ENCODE results near the gene ULK3. TPM values are rescaled to one million over a fixed set of nuclear protein-coding genes. Genes with fewer than 3 reads are reported as not detected.

Gene ULK3
- total and polyA plus RNA-seq, 10 of the 15 experiments (the other 5 are each of a cell fraction or from before 2014, with no cell fraction given): 0.64 to 38.8 (median 27.1) TPM

DNA sequence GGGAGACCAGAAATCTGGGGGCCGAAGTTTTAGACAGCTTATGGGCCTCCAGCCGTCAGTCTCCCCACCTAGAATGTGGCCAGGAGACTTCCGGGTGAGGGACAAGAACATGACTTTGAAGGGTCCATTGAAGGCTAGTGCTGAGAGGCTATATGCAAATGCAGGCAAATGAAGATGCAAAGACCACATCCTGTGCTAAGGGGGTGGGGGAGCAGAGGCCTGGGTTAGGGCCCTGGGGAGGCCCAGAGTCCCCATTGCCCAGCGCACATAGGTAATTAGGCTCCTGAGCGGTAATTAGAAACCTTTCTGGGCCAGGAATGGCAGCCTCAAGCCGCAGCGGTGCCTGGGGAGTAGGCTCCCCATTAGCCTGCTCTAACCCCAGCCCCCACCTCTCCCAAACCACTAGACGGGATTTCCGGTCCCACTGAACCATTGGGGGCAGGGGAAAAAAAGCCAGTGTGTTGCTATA, 54.2 kb downstream of the ULK3 start (continued):
- TF ChIP-seq, protein P1, sequence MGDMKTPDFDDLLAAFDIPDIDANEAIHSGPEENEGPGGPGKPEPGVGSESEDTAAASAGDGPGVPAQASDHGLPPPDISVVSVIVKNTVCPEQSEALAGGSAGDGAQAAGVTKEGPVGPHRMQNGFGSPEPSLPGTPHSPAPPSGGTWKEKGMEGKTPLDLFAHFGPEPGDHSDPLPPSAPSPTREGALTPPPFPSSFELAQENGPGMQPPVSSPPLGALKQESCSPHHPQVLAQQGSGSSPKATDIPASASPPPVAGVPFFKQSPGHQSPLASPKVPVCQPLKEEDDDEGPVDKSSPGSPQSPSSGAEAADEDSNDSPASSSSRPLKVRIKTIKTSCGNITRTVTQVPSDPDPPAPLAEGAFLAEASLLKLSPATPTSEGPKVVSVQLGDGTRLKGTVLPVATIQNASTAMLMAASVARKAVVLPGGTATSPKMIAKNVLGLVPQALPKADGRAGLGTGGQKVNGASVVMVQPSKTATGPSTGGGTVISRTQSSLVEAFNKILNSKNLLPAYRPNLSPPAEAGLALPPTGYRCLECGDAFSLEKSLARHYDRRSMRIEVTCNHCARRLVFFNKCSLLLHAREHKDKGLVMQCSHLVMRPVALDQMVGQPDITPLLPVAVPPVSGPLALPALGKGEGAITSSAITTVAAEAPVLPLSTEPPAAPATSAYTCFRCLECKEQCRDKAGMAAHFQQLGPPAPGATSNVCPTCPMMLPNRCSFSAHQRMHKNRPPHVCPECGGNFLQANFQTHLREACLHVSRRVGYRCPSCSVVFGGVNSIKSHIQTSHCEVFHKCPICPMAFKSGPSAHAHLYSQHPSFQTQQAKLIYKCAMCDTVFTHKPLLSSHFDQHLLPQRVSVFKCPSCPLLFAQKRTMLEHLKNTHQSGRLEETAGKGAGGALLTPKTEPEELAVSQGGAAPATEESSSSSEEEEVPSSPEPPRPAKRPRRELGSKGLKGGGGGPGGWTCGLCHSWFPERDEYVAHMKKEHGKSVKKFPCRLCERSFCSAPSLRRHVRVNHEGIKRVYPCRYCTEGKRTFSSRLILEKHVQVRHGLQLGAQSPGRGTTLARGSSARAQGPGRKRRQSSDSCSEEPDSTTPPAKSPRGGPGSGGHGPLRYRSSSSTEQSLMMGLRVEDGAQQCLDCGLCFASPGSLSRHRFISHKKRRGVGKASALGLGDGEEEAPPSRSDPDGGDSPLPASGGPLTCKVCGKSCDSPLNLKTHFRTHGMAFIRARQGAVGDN (IDR thresholded peaks at IDR 0.05): peak; percentile 82
- TF ChIP-seq BACH1 (IDR thresholded peaks at IDR 0.05; ENCODE audit: borderline replicate concordance): peak; percentile 71; the same call in 1 of the 2 replicates
- TF ChIP-seq FOXM1 (IDR thresholded peaks at IDR 0.05; ENCODE audit: low read depth, low read length): no peak
- no peak for TF ChIP-seq HCFC1 (IDR thresholded peaks at IDR 0.05; ENCODE audit: low read length)
- TF ChIP-seq SMAD5 (IDR thresholded peaks at IDR 0.05; ENCODE audit: low read depth): peak; percentile 91
- peak; percentile 68 to 86 for TF ChIP-seq BHLHE40 (IDR thresholded peaks at IDR 0.05; ENCODE audit: borderline replicate concordance in 1 of 2, low read depth in 2 of 2, low read length in 1 of 2)
- peak; percentile 94 for TF ChIP-seq DPF2 (IDR thresholded peaks at IDR 0.05)
- TF ChIP-seq, protein P2, sequence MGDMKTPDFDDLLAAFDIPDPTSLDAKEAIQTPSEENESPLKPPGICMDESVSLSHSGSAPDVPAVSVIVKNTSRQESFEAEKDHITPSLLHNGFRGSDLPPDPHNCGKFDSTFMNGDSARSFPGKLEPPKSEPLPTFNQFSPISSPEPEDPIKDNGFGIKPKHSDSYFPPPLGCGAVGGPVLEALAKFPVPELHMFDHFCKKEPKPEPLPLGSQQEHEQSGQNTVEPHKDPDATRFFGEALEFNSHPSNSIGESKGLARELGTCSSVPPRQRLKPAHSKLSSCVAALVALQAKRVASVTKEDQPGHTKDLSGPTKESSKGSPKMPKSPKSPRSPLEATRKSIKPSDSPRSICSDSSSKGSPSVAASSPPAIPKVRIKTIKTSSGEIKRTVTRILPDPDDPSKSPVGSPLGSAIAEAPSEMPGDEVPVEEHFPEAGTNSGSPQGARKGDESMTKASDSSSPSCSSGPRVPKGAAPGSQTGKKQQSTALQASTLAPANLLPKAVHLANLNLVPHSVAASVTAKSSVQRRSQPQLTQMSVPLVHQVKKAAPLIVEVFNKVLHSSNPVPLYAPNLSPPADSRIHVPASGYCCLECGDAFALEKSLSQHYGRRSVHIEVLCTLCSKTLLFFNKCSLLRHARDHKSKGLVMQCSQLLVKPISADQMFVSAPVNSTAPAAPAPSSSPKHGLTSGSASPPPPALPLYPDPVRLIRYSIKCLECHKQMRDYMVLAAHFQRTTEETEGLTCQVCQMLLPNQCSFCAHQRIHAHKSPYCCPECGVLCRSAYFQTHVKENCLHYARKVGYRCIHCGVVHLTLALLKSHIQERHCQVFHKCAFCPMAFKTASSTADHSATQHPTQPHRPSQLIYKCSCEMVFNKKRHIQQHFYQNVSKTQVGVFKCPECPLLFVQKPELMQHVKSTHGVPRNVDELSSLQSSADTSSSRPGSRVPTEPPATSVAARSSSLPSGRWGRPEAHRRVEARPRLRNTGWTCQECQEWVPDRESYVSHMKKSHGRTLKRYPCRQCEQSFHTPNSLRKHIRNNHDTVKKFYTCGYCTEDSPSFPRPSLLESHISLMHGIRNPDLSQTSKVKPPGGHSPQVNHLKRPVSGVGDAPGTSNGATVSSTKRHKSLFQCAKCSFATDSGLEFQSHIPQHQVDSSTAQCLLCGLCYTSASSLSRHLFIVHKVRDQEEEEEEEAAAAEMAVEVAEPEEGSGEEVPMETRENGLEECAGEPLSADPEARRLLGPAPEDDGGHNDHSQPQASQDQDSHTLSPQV (IDR thresholded peaks at IDR 0.05): no peak
- peak; percentile 74 for TF ChIP-seq CBFB (IDR thresholded peaks at IDR 0.05; ENCODE audit: low read depth)
- peak; percentile 98 for TF ChIP-seq NR2F1 (conservative IDR thresholded peaks at IDR 0.05)
- TF ChIP-seq POLR2AphosphoS2 (IDR thresholded peaks at IDR 0.05; ENCODE audit: low read depth, low read length): no peak; the same call in none of the 2 replicates
- TF ChIP-seq, protein P3, sequence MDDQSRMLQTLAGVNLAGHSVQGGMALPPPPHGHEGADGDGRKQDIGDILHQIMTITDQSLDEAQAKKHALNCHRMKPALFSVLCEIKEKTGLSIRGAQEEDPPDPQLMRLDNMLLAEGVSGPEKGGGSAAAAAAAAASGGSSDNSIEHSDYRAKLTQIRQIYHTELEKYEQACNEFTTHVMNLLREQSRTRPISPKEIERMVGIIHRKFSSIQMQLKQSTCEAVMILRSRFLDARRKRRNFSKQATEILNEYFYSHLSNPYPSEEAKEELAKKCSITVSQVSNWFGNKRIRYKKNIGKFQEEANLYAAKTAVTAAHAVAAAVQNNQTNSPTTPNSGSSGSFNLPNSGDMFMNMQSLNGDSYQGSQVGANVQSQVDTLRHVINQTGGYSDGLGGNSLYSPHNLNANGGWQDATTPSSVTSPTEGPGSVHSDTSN (IDR thresholded peaks at IDR 0.05; ENCODE audit: insufficient replicate concordance, low read depth, low read length): peak; percentile 41
- TF ChIP-seq SPI1 (IDR thresholded peaks at IDR 0.05; ENCODE audit: borderline replicate concordance, insufficient read depth, low read depth, low read length): no peak
- peak; percentile 71; the same call in 1 of the 2 replicates for TF ChIP-seq STAT3 (IDR thresholded peaks at IDR 0.05; ENCODE audit: low read depth, low read length)
- TF ChIP-seq IRF4 (IDR thresholded peaks at IDR 0.05; ENCODE audit: low read depth, low read length): no peak
- peak; percentile 82 for TF ChIP-seq ESRRA (IDR thresholded peaks at IDR 0.05; ENCODE audit: low read length)
- TF ChIP-seq PML (IDR thresholded peaks at IDR 0.05; ENCODE audit: low read length): no peak
- no peak for TF ChIP-seq SUPT20H (IDR thresholded peaks at IDR 0.05; ENCODE audit: borderline replicate concordance, control insufficient read depth, low read depth, low read length)
- peak; percentile 57 for TF ChIP-seq POLR2A (IDR thresholded peaks at IDR 0.05; ENCODE audit: low read depth, low read length)
- peak; percentile 83 for TF ChIP-seq GATAD2B (conservative IDR thresholded peaks at IDR 0.05; ENCODE audit: low read depth)
- TF ChIP-seq, protein P4, sequence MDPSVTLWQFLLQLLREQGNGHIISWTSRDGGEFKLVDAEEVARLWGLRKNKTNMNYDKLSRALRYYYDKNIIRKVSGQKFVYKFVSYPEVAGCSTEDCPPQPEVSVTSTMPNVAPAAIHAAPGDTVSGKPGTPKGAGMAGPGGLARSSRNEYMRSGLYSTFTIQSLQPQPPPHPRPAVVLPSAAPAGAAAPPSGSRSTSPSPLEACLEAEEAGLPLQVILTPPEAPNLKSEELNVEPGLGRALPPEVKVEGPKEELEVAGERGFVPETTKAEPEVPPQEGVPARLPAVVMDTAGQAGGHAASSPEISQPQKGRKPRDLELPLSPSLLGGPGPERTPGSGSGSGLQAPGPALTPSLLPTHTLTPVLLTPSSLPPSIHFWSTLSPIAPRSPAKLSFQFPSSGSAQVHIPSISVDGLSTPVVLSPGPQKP (IDR thresholded peaks at IDR 0.05; ENCODE audit: low read depth, low read length): peak; percentile 32; the same call in 1 of the 2 replicates

Data from GM12878 (cell line).